ENCODE results near the gene PRX. TPM values are rescaled to one million over a fixed set of nuclear protein-coding genes. Genes with fewer than 3 reads are reported as not detected.
A peak's percentile ranks its signal among the peaks of the same experiment; 100 is the strongest.
"Not testable (repeated sequence)": the region's sequence is repeated elsewhere in the genome, so short reads cannot be mapped to it uniquely, and the experiment has no call there.

Gene PRX
- total RNA-seq, 1 donor from 2014 or later = 2.8 TPM

DNA sequence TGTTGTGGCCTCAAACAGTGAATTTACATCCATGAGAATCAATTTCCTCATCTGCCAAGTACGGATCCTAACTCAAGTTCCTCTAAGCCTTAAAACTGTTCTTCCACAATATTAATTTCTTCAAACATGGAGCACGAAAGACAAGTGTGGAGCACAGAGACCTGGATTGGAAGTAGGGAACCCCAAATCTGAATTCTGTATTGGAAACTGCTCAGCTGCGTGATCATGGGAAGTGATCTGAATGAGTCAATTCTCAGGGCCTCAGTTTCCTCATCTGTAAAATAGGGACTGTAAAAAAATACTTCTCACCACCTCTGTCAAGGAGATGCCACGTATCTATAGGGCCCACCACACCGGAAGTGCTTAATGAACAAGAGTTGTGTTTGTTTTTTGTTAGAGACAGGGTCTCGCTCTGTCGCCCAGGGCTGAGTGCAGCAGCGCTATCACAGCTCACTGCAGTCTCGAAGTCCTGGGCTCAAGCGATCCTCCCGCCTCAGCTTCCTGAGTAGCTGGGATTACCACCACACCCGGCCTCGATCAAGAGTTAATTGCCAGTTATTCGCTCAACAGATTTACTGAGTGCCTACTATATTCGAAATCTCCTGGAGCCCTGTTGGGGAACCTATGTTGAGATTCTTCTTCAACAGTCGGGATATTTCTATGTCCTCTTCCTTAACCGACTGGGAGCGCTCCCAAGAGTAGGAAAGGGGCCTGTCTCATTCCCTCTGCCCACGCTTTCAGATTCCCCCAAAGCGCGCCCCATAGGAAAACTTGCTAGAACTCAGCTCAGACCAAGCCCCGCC lies 29.4 kb upstream of the PRX start:
- TF ChIP-seq, protein P1, sequence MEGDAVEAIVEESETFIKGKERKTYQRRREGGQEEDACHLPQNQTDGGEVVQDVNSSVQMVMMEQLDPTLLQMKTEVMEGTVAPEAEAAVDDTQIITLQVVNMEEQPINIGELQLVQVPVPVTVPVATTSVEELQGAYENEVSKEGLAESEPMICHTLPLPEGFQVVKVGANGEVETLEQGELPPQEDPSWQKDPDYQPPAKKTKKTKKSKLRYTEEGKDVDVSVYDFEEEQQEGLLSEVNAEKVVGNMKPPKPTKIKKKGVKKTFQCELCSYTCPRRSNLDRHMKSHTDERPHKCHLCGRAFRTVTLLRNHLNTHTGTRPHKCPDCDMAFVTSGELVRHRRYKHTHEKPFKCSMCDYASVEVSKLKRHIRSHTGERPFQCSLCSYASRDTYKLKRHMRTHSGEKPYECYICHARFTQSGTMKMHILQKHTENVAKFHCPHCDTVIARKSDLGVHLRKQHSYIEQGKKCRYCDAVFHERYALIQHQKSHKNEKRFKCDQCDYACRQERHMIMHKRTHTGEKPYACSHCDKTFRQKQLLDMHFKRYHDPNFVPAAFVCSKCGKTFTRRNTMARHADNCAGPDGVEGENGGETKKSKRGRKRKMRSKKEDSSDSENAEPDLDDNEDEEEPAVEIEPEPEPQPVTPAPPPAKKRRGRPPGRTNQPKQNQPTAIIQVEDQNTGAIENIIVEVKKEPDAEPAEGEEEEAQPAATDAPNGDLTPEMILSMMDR (conservative IDR thresholded peaks at IDR 0.05) = no peak
- H3K36me3 Mint-ChIP-seq (ENCODE audit: low read depth) = no peaks in the 10 kb centered on the region
- H3K4me1 Mint-ChIP-seq = peaks cover 26% of the 10 kb centered on the region
- no peak for DNase-seq (ENCODE audit: low read depth, low spot score)
- peaks cover 2% of the 10 kb centered on the region for H3K27me3 Mint-ChIP-seq (ENCODE audit: low read depth)
- H3K9me3 Mint-ChIP-seq = no peaks in the 10 kb centered on the region
- peak overlapping the region; percentile 97 for H3K4me3 Mint-ChIP-seq
- H3K27ac Mint-ChIP-seq (ENCODE audit: unreplicated experiment) = peak overlapping the region; percentile 96

DNA sequence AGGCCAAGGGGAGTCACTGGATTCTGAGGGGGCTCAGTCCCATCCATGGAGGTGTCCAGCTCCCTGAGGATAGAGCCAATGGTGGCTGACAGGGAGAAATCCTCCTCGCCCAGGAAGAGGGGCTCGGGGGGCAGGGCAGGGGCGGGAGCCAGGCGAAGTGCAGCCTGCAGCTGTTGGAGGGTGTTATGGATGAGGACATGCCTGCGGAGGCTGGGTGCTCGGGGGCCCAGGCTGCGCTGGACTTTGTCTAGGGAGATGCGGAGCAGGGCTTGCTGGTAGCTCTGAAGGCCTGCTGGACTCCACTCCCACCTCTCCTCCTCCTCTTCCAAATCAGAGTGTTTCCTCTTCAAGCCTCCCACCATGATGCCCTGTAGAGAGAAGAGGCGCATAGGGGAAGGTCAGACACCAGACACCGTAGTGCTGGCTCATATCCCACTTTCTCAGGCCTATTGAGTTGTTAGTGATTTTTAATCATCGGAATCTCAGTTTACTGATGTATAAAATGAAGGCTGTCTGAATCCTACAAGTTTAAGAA lies 28.6 kb upstream of the PRX start:
- H3K4me3 Mint-ChIP-seq = peak overlapping the region; percentile 97
- DNase-seq (ENCODE audit: low read depth, low spot score) = no peak
- no peaks in the 10 kb centered on the region for H3K36me3 Mint-ChIP-seq (ENCODE audit: low read depth)
- H3K27me3 Mint-ChIP-seq (ENCODE audit: low read depth) = peaks cover 2% of the 10 kb centered on the region
- no peaks in the 10 kb centered on the region for H3K9me3 Mint-ChIP-seq
- TF ChIP-seq, protein P1 (conservative IDR thresholded peaks at IDR 0.05) = no peak
- H3K27ac Mint-ChIP-seq (ENCODE audit: unreplicated experiment) = no peak overlapping the region
- peaks cover 26% of the 10 kb centered on the region for H3K4me1 Mint-ChIP-seq

DNA sequence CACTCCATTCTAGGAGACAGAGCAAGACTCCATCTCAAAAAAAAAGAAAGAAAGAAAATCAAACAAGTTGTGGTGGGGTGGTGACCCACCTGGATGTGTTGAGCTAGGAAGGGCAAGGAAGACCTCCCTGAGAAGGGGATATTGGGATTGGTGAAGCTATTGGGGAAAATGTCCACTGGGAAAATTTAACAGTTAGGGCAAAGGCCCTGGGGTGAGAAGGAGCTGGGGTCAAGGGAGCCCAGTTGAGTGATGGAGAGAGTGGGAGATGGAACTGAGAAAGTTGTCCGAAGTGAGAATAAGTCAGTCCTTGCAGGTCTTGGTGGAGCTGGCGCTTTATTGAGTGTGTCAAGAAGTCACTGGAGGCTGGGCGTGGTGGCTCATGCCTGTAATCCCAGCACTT lies 25.1 kb upstream of the PRX start:
- Mint-ChIP-seq H3K27ac (ENCODE audit: unreplicated experiment) (no peak overlapping the region), H3K4me1 (peaks cover 22% of the 10 kb centered on the region), H3K36me3 (ENCODE audit: low read depth) (no peaks in the 10 kb centered on the region), H3K27me3 (ENCODE audit: low read depth) (no peaks in the 10 kb centered on the region), H3K4me3 (peak overlapping the region; percentile 39), H3K9me3 (no peaks in the 10 kb centered on the region)
- no peak for DNase-seq (ENCODE audit: low read depth, low spot score)
- TF ChIP-seq, protein P1 (conservative IDR thresholded peaks at IDR 0.05) = no peak

DNA sequence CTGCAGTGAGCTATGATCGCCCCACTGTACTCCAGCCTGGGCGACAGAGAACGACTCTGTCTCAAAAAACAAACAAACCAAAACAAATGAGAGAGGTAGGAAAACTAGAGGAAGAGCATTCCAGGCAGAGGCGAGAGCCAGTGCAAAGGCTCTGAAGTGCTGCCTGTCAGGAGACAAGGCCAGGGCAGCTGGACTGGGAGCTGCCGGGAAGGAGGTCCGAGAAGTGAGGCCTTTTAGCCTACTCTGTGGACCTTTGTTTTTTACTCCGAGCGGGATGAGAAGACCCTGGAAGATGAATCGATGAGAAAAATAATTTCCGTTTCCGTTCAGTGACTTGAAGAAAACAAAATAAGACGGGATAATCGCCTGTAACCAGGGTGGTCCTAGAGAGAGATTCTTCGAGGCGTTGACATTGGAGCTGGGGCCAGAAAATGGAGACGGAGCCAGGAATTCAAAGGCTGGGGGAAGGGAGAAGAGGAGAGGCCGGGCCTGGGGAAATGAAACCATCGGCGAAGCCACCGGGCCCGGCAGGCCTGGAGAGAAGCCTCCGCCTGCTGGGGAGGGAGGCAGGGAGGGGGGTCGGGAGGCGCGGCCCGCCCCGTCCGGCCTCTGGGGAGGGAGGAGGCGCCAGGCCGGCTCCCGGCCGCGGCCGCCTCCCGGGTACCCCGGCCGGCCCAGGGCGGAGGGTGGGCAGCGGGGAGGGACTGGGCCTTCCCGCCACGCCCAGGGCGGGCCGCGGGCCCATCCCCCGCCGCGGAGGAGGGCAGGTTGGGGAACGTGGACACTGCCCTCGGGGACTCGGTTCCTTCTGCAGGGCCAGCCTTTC lies 20.4 kb upstream of the PRX start:
- peak overlapping the region; percentile 99 for H3K27ac Mint-ChIP-seq (ENCODE audit: unreplicated experiment)
- H3K9me3 Mint-ChIP-seq = no peaks in the 10 kb centered on the region
- no peaks in the 10 kb centered on the region for H3K36me3 Mint-ChIP-seq (ENCODE audit: low read depth)
- peak overlapping the region; percentile 87 for H3K4me3 Mint-ChIP-seq
- peak; percentile 50 for DNase-seq (ENCODE audit: low read depth, low spot score)
- no peaks in the 10 kb centered on the region for H3K27me3 Mint-ChIP-seq (ENCODE audit: low read depth)
- peaks cover 12% of the 10 kb centered on the region for H3K4me1 Mint-ChIP-seq
- TF ChIP-seq, protein P1 (conservative IDR thresholded peaks at IDR 0.05) = no peak

DNA sequence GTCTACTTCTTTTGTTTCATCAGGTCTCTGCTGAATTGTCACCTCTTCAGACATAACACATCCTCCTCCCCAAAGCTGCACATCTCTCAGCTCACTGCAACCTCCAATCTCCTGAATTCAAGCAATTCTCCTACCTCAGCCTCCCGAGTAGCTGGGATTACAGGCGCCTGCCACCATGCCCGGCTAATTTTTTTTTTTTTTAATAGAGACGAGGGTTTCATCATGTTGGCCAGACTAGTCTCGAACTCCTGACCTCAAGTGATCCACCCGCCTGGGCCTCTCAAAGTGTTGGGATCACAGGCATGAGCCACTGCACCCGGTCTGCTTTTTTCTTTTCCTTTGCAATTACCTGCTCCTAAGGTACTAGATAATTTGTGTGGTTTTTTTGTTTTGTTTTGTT lies 19.6 kb upstream of the PRX start:
- Mint-ChIP-seq H3K27ac (ENCODE audit: unreplicated experiment) (peak overlapping the region; percentile 62), H3K4me3 (peak overlapping the region; percentile 87), H3K4me1 (peaks cover 12% of the 10 kb centered on the region)
- H3K36me3 Mint-ChIP-seq (ENCODE audit: low read depth); H3K9me3 Mint-ChIP-seq; H3K27me3 Mint-ChIP-seq (ENCODE audit: low read depth); DNase-seq (ENCODE audit: low read depth, low spot score): not testable (repeated sequence)
